Choroid plexus epithelial cell (primary cell): Measurements from ENCODE around the gene TXNDC2.

Experiments
- DNase-seq: peaks from one replicate; pipeline ENCODE4 v3.0.0-alpha.2; 2010; ENCODE audit warnings: low read depth
- H3K4me3 ChIP-seq: 2 replicates; pipeline ENCODE4 v1.5.1; 2011; ENCODE audit warnings: low read depth, mild to moderate bottlenecking, control low read depth, low read length, moderate library complexity
- TF ChIP-seq, protein P1 (sequence below): conservative IDR thresholded peaks from 2 replicates; pipeline ENCODE4 v1.5.1; 2011; ENCODE audit warnings: low read depth, mild to moderate bottlenecking, control low read depth, inconsistent platforms, low read length, moderate library complexity

The TXNDC2 gene

DNA sequence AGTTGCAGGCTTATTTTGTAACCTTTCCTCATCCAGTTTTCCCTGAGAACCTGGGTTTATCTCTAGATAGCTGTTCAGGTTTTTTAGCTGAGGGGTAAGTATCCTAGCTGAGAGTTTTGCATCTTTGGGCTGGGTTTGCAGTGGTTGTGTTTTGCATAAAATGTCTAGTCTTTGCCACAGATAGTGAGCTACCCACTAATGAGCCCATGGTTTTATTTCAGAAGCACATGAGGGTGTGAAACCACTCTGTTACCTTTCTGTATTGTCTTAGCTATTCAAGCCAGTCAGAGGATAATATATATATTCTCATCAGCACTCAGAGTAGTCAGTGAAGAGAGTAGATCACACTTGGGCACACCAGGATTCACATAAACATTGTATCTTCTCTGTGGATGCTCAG is 24.6 kb upstream of the TXNDC2 start:
- DNase-seq = no peak
- H3K4me3 ChIP-seq = no peak overlapping the region
- TF ChIP-seq, protein P1, sequence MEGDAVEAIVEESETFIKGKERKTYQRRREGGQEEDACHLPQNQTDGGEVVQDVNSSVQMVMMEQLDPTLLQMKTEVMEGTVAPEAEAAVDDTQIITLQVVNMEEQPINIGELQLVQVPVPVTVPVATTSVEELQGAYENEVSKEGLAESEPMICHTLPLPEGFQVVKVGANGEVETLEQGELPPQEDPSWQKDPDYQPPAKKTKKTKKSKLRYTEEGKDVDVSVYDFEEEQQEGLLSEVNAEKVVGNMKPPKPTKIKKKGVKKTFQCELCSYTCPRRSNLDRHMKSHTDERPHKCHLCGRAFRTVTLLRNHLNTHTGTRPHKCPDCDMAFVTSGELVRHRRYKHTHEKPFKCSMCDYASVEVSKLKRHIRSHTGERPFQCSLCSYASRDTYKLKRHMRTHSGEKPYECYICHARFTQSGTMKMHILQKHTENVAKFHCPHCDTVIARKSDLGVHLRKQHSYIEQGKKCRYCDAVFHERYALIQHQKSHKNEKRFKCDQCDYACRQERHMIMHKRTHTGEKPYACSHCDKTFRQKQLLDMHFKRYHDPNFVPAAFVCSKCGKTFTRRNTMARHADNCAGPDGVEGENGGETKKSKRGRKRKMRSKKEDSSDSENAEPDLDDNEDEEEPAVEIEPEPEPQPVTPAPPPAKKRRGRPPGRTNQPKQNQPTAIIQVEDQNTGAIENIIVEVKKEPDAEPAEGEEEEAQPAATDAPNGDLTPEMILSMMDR = no peak

DNA sequence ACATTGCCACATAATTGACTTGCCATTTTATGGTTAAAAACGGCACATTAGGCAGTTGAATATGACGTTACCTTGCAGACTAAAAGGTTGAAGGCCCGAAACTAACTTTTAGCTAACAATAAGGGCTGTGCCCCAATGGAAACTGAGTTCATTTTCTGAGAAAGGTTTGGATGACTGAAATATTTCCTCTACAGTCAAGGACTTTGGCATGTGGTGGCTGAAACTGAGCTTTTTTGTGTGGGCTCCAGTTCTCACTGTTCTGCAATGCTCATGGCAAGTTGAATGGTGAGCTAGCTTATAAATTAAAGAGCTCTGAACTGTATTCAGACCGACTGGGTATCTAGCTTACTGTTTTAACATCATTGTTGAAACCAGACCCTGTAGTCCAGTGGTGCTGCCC is 23.8 kb upstream of the TXNDC2 start:
- TF ChIP-seq, protein P1 = no peak
- DNase-seq = no peak
- H3K4me3 ChIP-seq = no peak overlapping the region

DNA sequence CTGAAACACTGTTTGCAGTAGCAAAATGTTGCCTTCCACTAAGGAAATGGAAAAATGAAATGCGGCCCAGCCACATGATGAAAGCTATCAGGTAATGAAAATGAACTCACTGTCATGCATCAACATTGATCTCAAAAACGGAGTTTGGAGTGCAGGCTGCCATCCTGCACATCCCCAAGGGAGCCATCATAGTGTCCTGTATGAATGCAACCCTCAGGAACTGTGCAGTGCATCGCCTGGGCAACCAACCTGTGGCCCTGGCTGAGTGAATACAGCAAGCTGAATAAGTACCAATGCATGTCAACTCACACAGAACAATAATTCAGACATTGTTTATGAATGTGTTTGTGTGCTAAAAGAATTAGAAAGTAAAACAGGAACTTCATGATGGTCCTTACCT is 23.1 kb upstream of the TXNDC2 start:
- TF ChIP-seq, protein P1 = no peak
- no peak for DNase-seq
- no peak overlapping the region for H3K4me3 ChIP-seq

DNA sequence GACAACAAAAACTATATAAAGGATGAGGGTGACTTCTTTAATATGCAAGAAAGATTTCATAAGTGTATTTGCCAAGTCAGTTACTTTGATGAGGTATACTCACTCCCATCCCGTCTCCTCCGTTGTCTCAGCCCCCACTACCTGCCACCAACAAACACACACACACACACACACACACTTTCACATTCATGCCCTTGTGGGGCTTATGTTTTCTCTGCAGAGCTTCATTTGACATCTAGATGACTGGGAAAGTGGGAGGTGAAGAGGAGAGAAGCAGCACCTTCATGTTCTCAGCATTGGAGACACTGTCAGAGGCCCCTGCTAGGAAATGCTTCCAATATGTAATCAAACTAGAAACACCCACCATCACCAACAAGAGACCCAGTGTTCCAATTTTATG is 22.5 kb upstream of the TXNDC2 start:
- TF ChIP-seq, protein P1 = no peak
- DNase-seq = no peak
- H3K4me3 ChIP-seq = no peak overlapping the region

DNA sequence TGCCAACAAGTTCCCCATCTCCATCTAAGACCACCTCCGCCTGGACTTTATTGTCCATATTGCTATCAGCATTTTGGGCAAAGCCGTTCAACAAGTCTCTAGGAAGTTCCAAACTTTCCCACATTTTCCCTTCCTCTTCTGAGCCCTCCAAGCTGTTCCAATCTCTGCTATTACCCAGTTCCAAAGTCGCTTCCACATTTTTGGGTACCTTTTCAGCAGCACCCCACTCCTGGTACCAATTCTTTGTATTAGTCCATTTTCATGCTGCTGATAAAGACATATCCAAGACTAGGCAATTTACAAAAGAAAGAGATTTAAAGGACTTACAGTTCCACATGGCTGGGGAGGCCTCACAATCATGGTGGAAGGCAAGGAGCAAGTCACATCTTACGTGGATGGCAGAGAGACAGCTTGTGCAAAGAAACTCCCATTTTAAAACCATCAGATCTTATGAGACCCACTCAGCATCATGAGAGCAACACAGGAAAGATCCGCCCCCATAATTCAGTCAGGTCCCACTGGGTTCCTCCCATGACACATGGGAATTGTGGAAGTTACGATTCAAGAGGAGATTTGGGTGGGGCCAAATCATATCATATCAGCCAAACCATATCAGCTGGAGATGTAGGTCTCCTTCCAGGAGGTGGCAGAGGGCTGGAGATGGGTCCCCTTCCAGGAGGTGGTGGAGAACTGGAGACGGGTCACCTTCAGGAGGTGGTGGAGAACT is 19.8 kb upstream of the TXNDC2 start:
- DNase-seq = no peak
- H3K4me3 ChIP-seq = no peak overlapping the region
- TF ChIP-seq, protein P1 = no peak

DNA sequence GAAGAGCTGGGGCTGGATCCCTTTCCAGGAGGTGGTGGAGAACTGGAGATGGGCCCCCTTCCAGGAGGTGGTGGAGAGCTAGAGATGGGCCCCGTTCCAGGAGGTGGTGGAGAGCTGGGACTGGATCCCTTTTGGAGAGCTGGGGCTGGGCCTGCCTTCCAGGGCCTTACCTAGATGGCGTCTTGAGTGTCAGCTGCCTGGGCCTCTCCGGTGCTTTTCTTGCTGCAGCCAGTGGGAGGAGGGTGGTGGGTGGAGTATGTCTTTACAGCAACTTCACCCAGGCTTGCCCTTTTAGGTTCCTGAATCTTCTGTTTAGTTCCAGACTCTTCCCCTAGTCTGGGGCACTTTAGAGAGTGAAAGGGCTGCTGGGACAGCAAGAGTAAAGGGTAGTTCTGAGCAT is 19.1 kb upstream of the TXNDC2 start:
- H3K4me3 ChIP-seq = no peak overlapping the region
- DNase-seq = no peak
- TF ChIP-seq, protein P1 = no peak

DNA sequence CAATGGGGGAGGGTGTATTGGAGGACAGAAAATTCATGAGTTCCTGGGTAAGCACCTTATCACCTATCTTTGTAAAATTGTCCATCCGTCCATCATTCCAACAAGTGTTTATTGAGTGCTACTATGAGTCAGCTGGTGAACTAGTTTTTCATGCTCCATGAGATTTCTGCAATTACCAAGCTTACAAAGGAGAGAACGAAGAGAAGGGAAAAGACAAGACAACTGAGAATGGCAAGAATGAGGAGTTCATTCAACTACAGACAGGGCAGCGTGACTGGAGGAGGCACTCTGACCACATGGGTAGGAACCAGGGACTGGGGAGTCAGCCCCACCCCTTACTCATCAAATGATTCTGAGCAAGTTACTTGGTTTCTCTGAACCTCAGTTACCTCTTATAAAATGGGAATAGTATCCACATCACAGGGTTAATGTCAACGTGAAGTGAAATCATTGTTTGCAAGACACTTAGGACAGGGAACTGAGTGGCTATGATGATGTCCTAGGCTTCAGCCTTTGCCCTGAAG is 18.6 kb upstream of the TXNDC2 start:
- H3K4me3 ChIP-seq = no peak overlapping the region
- DNase-seq = no peak
- TF ChIP-seq, protein P1 = no peak
